ENCODE data around the gene MARK3.

Gene MARK3

GRCh38 chr14:103396463-103396862 lies 11.2 kb downstream of the MARK3 start:
- DNase-seq, result no peak

GRCh38 chr14:103398427-103399195 lies 13.4 kb downstream of the MARK3 start:
- DNase-seq, result no peak

- DNase-seq, result no peak
Measured at GRCh38 chr14:103400537-103400936, 15.3 kb downstream of the MARK3 start.

GRCh38 chr14:103401223-103402214 lies 16.3 kb downstream of the MARK3 start:
- DNase-seq, result no peak

GRCh38 chr14:103402695-103403094 lies 17.5 kb downstream of the MARK3 start:
- DNase-seq, result no peak

GRCh38 chr14:103404032-103404918 lies 19.1 kb downstream of the MARK3 start:
- DNase-seq, result no peak

- DNase-seq, result no peak
Measured at GRCh38 chr14:103404920-103405319, 19.7 kb downstream of the MARK3 start.

GRCh38 chr14:103408491-103409155 lies 23.4 kb downstream of the MARK3 start:
- DNase-seq, result no peak

- DNase-seq, result no peak
Measured at GRCh38 chr14:103416916-103417315, 31.7 kb downstream of the MARK3 start.

GRCh38 chr14:103418481-103418818 lies 33.2 kb downstream of the MARK3 start:
- DNase-seq, result no peak

- DNase-seq, result no peak
Measured at GRCh38 chr14:103421556-103421955, 36.3 kb downstream of the MARK3 start.

- DNase-seq, result no peak
Measured at GRCh38 chr14:103423050-103423461, 37.8 kb downstream of the MARK3 start.

GRCh38 chr14:103427485-103428443 lies 42.5 kb downstream of the MARK3 start:
- DNase-seq, result no peak

- DNase-seq, result no peak
Measured at GRCh38 chr14:103428723-103429556, 43.7 kb downstream of the MARK3 start.

GRCh38 chr14:103430358-103430757 lies 45.1 kb downstream of the MARK3 start:
- DNase-seq, result no peak

- DNase-seq, result no peak
Measured at GRCh38 chr14:103432627-103433026, 47.4 kb downstream of the MARK3 start.

- no peak for DNase-seq
Measured at GRCh38 chr14:103433916-103434563, 48.8 kb downstream of the MARK3 start.

GRCh38 chr14:103434868-103435442 lies 49.7 kb downstream of the MARK3 start:
- DNase-seq, result no peak

GRCh38 chr14:103436533-103436932 lies 51.3 kb downstream of the MARK3 start:
- DNase-seq, result no peak
